Astrocyte of the cerebellum (primary cell): ENCODE data around the gene C9orf50.

Source experiments
- DNase-seq: peaks from one replicate; pipeline ENCODE4 v3.0.0-alpha.2; 2011; ENCODE audit warnings: low read depth
- H3K4me3 ChIP-seq: 2 replicates; pipeline ENCODE4 v1.5.1; 2011; ENCODE audit warnings: mild to moderate bottlenecking, low read depth, low read length, moderate library complexity
- in situ Hi-C: cut with HindIII; loops from 2 replicates; pipeline ENCODE4 v1.10.0; 2017; ENCODE audit warnings: low sequenced_read_pairs
- TF ChIP-seq, protein P1 (sequence below): IDR thresholded peaks from 2 replicates; pipeline ENCODE4 v1.5.1; 2012; ENCODE audit warnings: low read length, low read depth, moderate library complexity, mild to moderate bottlenecking; ENCODE audit errors: missing control alignments

Gene C9orf50

DNA sequence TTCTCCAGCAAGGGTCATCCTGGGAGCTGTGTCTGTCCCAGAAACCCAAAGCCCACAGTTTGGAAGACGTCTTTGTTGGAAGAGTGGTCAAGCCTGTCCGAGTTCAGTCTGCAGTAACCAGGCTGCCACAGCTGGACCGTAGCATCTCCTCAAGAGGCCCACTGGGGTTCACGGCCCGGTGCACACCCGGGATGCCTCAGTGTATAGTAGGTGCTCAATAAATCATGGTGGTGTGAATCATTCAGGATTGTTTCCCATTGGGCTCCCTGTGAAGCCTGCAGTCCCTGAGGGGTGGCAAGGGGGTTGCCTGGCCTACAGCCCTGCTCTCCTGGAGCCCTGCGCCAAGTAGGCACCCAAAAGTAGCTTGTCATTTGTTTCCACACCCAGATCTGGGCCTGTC is 34.3 kb upstream of the C9orf50 start:
- TF ChIP-seq, protein P1, sequence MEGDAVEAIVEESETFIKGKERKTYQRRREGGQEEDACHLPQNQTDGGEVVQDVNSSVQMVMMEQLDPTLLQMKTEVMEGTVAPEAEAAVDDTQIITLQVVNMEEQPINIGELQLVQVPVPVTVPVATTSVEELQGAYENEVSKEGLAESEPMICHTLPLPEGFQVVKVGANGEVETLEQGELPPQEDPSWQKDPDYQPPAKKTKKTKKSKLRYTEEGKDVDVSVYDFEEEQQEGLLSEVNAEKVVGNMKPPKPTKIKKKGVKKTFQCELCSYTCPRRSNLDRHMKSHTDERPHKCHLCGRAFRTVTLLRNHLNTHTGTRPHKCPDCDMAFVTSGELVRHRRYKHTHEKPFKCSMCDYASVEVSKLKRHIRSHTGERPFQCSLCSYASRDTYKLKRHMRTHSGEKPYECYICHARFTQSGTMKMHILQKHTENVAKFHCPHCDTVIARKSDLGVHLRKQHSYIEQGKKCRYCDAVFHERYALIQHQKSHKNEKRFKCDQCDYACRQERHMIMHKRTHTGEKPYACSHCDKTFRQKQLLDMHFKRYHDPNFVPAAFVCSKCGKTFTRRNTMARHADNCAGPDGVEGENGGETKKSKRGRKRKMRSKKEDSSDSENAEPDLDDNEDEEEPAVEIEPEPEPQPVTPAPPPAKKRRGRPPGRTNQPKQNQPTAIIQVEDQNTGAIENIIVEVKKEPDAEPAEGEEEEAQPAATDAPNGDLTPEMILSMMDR: no peak

DNA sequence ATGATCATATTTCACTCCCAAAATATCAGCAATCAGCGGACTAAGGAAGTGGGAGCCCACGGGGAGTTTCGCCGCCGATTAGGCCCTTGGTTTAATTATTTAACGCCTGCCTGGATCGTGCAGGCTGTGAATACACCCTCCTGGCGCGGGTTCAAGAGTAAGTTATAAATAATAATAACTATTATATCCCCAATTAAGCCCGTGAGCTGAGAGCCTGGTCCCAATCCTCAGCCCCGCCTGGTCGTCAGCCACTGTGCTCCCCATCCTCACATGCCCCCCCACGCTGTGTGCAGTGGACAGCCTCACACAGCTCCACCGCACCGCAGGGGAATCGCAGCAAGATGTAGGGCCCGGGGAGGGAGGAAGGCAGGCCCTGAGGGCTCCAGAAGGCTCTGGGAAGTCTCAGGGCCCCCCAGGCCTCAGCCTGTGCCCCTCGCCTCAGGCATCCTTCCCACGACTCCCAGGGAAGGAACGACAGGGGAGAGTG is 33.7 kb upstream of the C9orf50 start:
- no peak overlapping the region for H3K4me3 ChIP-seq
- TF ChIP-seq, protein P1: no peak
- DNase-seq: no peak
- in situ Hi-C loops: no loop called here

More for the DNA sequence above, 34.3 kb upstream of the C9orf50 start:
- H3K4me3 ChIP-seq: no peak overlapping the region
- DNase-seq: no peak
- in situ Hi-C loops: no loop called here

DNA sequence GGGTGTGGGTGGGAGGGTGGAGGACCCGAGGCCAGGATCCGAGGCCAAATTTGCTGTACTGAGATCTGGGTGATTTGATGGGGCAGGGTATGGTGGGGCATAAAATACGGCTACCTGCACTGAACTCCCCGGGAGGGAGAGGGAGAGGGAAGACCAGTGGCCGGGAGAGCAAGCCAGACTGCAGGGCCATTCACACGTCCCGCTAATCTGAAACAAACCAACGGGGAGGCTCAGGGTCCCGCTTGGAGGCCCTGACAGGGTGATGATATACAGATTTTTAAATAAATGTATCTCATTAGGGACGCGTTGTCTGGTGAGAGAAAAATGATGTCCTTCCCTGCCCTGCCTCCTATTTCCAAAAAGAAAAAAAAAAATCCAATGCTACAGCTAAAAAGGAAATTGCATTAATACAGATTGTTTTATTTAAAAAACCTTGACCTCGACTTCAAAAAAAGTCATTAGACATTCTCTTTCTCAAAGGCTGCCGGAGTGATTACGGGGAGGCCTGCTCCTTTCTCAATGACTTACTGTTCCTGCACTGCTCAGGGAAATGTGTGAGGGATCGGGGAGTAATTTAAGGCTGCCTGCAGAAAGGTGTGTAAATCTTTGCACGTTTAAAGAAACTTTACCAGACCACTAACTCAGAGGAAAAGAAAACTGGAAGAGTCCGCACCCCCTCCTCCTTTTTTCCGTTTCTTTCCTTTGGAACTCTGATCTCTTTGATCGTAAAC is 33.1 kb upstream of the C9orf50 start:
- TF ChIP-seq, protein P1: no peak
- in situ Hi-C loops: no loop called here
- H3K4me3 ChIP-seq: no peak overlapping the region
- no peak for DNase-seq

DNA sequence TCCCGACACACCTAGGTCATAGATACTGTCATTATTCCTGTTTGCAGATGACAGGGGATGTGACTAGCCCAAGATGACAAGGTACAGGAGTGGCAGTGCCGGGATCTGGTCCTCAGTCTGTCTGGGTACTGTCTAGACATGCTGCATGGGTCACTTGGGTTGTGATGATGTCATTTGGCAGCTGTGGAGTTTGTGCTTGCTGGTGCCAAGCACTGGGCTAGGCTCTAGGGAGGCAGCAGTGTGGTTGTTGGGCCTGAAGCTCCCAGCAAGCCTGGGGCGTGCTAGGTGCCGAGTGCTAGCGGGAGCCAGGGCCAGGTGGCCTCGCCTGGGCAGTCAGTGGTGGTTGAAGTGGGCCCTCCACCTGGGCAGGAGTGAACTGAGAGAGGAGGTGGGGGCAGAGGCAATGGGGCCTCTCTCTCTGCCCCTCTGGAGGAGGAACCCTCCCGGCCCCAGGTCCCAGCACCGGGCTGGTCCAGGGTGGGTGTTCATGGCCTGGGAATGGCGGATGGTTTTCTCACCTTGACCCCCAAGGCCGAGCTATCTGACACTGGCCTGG is 29.9 kb upstream of the C9orf50 start:
- in situ Hi-C loops: no loop called here
- no peak overlapping the region for H3K4me3 ChIP-seq
- TF ChIP-seq, protein P1: no peak
- DNase-seq: no peak

DNA sequence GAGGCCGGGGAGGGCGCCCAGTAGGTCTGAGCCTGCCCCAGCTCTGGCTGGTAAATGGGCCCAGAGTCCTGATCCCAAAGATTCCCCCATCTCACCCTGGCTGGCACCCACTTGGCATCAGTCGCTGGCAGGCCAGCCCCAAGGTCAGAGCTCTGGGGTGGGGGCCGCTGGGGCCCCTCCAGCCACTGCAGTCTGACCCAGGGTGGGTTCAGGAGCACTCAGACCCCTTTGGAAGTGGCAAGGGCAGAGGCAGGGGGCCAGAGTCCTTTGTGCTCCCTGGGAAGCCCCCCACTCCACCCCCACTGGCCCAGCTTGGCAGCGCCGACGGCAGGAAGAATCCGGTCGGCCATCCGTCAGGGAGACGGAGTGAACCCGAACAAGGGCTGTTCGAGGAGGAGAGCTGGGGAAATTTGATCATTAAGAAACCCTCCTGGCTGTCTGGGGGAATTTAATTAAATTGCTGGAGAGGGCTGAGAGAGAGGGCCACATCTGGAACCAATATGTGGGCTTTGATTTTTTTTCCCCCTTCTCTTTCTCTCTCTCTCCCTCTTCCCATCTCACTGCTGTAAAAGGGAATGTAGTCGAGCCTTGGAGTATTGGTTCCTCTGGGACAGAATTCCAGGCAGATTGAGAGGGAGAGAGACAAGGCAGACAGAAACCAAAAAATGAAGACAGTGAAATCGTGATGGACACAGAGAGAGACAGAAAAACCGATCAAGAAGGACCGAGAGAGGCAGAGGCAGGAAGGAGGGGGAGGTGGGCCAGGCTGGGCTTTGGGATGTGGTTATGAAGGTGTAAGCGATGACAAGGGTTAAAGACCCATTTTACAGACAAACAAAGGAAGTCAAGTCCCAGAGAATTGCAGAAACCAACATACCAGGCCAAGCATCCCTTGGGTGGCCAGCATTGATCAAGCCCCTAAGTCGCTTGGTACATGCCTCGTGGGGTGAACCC is 29.1 kb upstream of the C9orf50 start:
- TF ChIP-seq, protein P1: no peak
- H3K4me3 ChIP-seq: no peak overlapping the region
- in situ Hi-C loops: no loop called here
- no peak for DNase-seq

DNA sequence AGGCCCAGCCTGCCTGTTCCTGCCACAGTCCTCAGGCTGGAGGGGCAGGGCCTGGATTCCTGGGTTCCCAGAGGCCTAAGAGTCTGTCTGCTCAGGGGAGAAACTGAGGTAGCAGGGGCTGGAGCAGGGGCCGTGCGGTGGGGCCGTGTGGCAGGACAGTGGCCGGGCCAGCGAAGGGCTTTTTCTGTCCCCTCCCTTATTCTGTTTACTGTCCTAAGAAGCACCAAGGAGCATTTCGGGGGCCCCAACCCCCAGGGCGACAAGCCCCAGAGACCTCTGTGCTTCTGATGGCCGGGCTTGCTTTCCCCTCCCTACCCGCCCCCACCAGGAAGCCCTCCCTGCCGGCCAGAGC is 27.8 kb upstream of the C9orf50 start:
- no peak overlapping the region for H3K4me3 ChIP-seq
- in situ Hi-C loops: no loop called here
- TF ChIP-seq, protein P1: no peak
- DNase-seq: no peak
